GM12873 (cell line): ENCODE measurements around the gene FBF1.

Experiments
- CTCF ChIP-seq: IDR thresholded peaks from 2 replicates; pipeline ENCODE4 v1.5.1; 2012; ENCODE audit warnings: low read depth, mild to moderate bottlenecking, moderate library complexity, low read length, control low read depth; ENCODE audit not compliant: insufficient read depth; ENCODE audit errors: missing control alignments

Gene FBF1

GRCh38 chr17:75959839-75960511, 19.1 kb upstream of the FBF1 start:
- TF ChIP-seq CTCF = no peak

GRCh38 chr17:75959051-75959838, 18.4 kb upstream of the FBF1 start:
- TF ChIP-seq CTCF = no peak

- no peak for TF ChIP-seq CTCF
These were observed 10.2 kb upstream of the FBF1 start for GRCh38 chr17:75950855-75951554.

- TF ChIP-seq CTCF = no peak
These were observed 9.6 kb upstream of the FBF1 start for GRCh38 chr17:75950421-75950820.

- no peak for TF ChIP-seq CTCF
These were observed 4.4 kb upstream of the FBF1 start for GRCh38 chr17:75945211-75945610.

GRCh38 chr17:75943491-75943890, 2.6 kb upstream of the FBF1 start:
- TF ChIP-seq CTCF = no peak

GRCh38 chr17:75942473-75942872, 1.6 kb upstream of the FBF1 start:
- no peak for TF ChIP-seq CTCF
